ENCODE data around the gene COL11A2.

GRCh38 chr6:33118525-33119123, 73.6 kb downstream of the COL11A2 start:
- peak; percentile 85 for TF ChIP-seq CTCF (IDR thresholded peaks at IDR 0.05; ENCODE audit: borderline replicate concordance, extremely low read depth, low read length, poor library complexity, severe bottlenecking)
- TF ChIP-seq EZH2 (IDR thresholded peaks at IDR 0.05; ENCODE audit: borderline replicate concordance, low read depth, low read length, severe bottlenecking): no peak

Measured in DND-41 (cell line).